ENCODE results near the gene DCUN1D3. TPM values are rescaled to one million over a fixed set of nuclear protein-coding genes. Genes with fewer than 3 reads are reported as not detected.

Gene DCUN1D3
- total RNA-seq, 2 experiments from 2014 or later = 5.9 to 6.9 TPM

DNA sequence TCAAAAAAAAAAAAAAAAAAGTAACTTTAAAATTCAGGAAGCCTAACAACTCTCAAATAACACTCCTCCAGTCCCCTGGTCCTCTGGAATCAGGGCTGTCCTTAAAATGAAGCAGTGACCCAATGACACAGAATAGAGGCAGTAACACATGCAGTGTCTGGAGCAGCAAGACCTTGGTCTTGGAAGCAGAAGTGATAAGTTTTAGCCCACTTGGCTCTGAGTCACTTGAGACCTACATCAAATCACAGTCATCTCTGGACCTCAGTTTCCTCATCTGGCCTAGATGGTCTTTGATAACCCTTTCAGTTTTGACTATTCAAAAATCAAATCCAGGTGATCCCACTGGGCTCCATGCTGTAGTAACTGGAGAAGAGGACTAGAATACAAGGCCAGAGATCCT is 39.5 kb upstream of the DCUN1D3 start:
- intact Hi-C loops (cut with micrococcal nuclease) = loop anchor here (10.0 kb wide), 1 partner anchor 95 kb away; no protein-coding TSS in a partner anchor
- H3K27ac Mint-ChIP-seq = no peak overlapping the region
- no peaks in the 10 kb centered on the region for H3K27me3 Mint-ChIP-seq
- no peak overlapping the region for H3K4me3 Mint-ChIP-seq
- ATAC-seq = no peak
- TF ChIP-seq, protein P1, sequence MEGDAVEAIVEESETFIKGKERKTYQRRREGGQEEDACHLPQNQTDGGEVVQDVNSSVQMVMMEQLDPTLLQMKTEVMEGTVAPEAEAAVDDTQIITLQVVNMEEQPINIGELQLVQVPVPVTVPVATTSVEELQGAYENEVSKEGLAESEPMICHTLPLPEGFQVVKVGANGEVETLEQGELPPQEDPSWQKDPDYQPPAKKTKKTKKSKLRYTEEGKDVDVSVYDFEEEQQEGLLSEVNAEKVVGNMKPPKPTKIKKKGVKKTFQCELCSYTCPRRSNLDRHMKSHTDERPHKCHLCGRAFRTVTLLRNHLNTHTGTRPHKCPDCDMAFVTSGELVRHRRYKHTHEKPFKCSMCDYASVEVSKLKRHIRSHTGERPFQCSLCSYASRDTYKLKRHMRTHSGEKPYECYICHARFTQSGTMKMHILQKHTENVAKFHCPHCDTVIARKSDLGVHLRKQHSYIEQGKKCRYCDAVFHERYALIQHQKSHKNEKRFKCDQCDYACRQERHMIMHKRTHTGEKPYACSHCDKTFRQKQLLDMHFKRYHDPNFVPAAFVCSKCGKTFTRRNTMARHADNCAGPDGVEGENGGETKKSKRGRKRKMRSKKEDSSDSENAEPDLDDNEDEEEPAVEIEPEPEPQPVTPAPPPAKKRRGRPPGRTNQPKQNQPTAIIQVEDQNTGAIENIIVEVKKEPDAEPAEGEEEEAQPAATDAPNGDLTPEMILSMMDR (IDR thresholded peaks at IDR 0.05) = no peak
- ChIA-PET CTCF (no interaction called here), POLR2A (no interaction called here)
- no peaks in the 10 kb centered on the region for H3K9me3 Mint-ChIP-seq
- no peaks in the 10 kb centered on the region for H3K36me3 Mint-ChIP-seq (ENCODE audit: low read depth)
- peaks cover 40% of the 10 kb centered on the region for H3K4me1 Mint-ChIP-seq (ENCODE audit: low read depth)
- DNase-seq = no peak

DNA sequence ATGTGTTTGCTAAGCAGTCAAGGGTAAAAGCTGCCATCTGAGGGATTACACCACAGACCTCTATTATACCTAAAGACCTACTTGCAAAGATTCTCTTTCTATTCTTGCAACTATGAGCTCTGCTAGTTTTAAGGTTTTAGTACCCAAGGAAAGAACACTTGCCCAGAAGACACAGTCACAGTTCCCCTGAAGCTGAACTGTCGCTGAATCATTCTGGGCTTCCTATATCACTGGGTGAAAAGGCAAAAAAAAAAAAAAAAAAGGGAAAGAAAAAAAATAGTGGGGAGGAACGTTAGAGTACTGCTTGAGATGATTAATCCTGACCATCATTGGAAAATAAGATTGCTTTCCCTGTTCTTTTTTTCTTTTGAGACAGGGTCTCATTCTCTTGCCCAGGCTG is 38.3 kb upstream of the DCUN1D3 start:
- ATAC-seq = peak; percentile 80
- H3K36me3 Mint-ChIP-seq (ENCODE audit: low read depth) = no peaks in the 10 kb centered on the region
- H3K4me3 Mint-ChIP-seq = no peak overlapping the region
- peaks cover 32% of the 10 kb centered on the region for H3K4me1 Mint-ChIP-seq (ENCODE audit: low read depth)
- intact Hi-C loops (cut with micrococcal nuclease) = no loop called here
- ChIA-PET CTCF (interaction anchor here (1.0 to 2.0 kb wide), 5 partner anchors 27 to 90 kb away, joined by 3 to 6 read pairs (median 4); no protein-coding TSS in a partner anchor), POLR2A (interaction anchor here (0.7 to 0.9 kb wide), 2 partner anchors 35 to 37 kb away, joined by 4 read pairs; no protein-coding TSS in a partner anchor)
- H3K9me3 Mint-ChIP-seq = no peaks in the 10 kb centered on the region
- no peaks in the 10 kb centered on the region for H3K27me3 Mint-ChIP-seq
- TF ChIP-seq, protein P1 (IDR thresholded peaks at IDR 0.05) = no peak
- H3K27ac Mint-ChIP-seq = peak overlapping the region; percentile 70
- DNase-seq = peak; percentile 32

DNA sequence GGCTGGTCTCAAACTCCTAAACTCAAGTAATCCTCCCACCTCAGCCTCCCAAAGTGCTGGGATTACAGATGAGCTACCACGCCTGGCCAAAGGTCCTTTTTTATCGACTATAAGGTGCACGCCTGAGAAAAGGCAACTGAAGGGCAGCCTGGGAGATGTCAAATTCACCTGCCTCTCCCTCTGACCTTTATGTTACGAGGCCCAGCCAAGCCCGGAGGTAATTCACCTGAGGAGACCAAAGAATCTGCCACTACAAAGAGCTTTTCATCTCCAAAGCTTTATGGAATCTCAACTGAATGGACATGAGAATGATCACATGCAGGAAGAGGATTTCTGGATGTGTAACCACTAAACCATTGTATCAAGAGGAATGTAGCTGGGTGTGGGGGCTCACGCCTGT is 37.6 kb upstream of the DCUN1D3 start:
- ATAC-seq (no peak), DNase-seq (no peak)
- H3K9me3 Mint-ChIP-seq = no peaks in the 10 kb centered on the region
- ChIA-PET CTCF (interaction anchor here (1.0 to 2.0 kb wide), 5 partner anchors 26 to 89 kb away, joined by 3 to 6 read pairs (median 4); no protein-coding TSS in a partner anchor), POLR2A (interaction anchor here (0.9 kb wide), 1 partner anchor 37 kb away, joined by 4 read pairs; no protein-coding TSS in a partner anchor)
- H3K27me3 Mint-ChIP-seq = no peaks in the 10 kb centered on the region
- H3K36me3 Mint-ChIP-seq (ENCODE audit: low read depth) = no peaks in the 10 kb centered on the region
- H3K4me3 Mint-ChIP-seq = no peak overlapping the region
- H3K4me1 Mint-ChIP-seq (ENCODE audit: low read depth) = peaks cover 29% of the 10 kb centered on the region
- intact Hi-C loops (cut with micrococcal nuclease) = no loop called here
- TF ChIP-seq, protein P1 (IDR thresholded peaks at IDR 0.05) = no peak
- H3K27ac Mint-ChIP-seq = no peak overlapping the region

DNA sequence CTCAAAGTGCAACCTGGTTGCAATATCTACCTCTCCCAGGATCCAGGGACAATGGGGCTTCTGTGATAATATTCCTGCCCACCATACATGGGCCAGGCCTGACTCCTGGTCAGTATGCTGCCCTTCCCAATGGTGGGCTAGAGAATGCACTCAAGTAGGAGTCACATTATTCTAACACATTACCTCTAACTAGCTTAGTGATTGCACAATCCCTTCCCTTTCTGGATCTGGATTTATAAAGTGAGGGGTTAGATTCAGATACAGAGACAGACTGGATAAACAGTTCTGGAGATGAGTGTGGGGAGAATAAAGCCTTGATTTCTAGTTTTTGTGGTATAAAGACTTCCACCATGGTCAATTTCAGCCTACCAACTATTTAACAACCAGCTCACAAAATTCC is 33.4 kb upstream of the DCUN1D3 start:
- DNase-seq = no peak
- ChIA-PET CTCF (no interaction called here), POLR2A (no interaction called here)
- Mint-ChIP-seq H3K27me3 (no peaks in the 10 kb centered on the region), H3K9me3 (no peaks in the 10 kb centered on the region), H3K4me3 (no peak overlapping the region), H3K27ac (no peak overlapping the region), H3K36me3 (ENCODE audit: low read depth) (no peaks in the 10 kb centered on the region), H3K4me1 (ENCODE audit: low read depth) (peaks cover 8% of the 10 kb centered on the region)
- TF ChIP-seq, protein P1 (IDR thresholded peaks at IDR 0.05) = no peak
- ATAC-seq = no peak
- intact Hi-C loops (cut with micrococcal nuclease) = no loop called here

DNA sequence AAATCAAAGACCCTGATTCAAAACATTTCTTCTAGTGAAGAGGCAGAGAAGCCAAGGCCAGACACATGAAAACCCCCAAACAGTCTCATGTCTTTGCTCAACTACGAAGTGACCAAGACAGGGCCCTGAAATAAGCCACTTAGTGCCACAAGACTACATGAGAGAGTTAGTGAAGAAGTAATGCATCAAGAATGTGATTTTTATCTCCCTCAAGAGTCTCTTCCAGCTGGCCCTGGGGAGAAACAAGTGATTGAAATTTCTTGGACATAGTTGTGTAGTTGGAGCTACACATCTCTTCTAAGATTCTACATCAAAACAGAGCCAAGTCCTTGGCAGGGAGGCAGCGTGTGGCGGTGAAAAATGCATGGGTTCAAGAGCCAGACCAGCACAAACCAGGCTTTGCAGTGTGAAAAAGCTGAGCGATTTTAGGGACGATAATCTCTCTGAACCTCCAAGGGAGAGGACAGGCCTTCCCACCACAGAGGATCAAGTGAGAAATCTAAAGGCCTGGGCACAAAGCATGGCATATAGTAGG is 31.0 kb upstream of the DCUN1D3 start:
- TF ChIP-seq, protein P1 (IDR thresholded peaks at IDR 0.05) = no peak
- H3K4me1 Mint-ChIP-seq (ENCODE audit: low read depth) = no peaks in the 10 kb centered on the region
- no peak overlapping the region for H3K27ac Mint-ChIP-seq
- H3K9me3 Mint-ChIP-seq = no peaks in the 10 kb centered on the region
- H3K27me3 Mint-ChIP-seq = no peaks in the 10 kb centered on the region
- DNase-seq (no peak), ATAC-seq (no peak)
- H3K4me3 Mint-ChIP-seq = no peak overlapping the region
- ChIA-PET CTCF (interaction anchor here (1.1 kb wide), 1 partner anchor 11 kb away, joined by 3 read pairs; no protein-coding TSS in a partner anchor), POLR2A (no interaction called here)
- peaks cover 2% of the 10 kb centered on the region for H3K36me3 Mint-ChIP-seq (ENCODE audit: low read depth)
- intact Hi-C loops (cut with micrococcal nuclease) = no loop called here
